GM06990 (cell line): ENCODE measurements around the gene ADNP2.

Experiments
- DNase-seq: peaks from one replicate; pipeline ENCODE4 v3.0.0-alpha.2; 2011; ENCODE audit not compliant: insufficient read length; ENCODE audit errors: extremely low read depth
- H3K27me3 ChIP-seq: replicated peaks from 2 replicates; pipeline ENCODE4 v1.6.0; 2011; ENCODE audit warnings: low read length; ENCODE audit not compliant: control insufficient read depth, insufficient read depth
- H3K36me3 ChIP-seq: 2 replicates; pipeline ENCODE4 v1.5.1; 2011; ENCODE audit warnings: low read length; ENCODE audit not compliant: control insufficient read depth, insufficient read depth
- H3K4me3 ChIP-seq: replicated peaks from 2 replicates; pipeline ENCODE4 v1.5.1; 2011; ENCODE audit warnings: low read depth, mild to moderate bottlenecking, control low read depth, low read length
- TF ChIP-seq, protein P1 (sequence below): IDR thresholded peaks from 2 replicates; pipeline ENCODE4 v1.5.1; 2011; ENCODE audit warnings: low read length, control low read depth, mild to moderate bottlenecking, inconsistent platforms; ENCODE audit not compliant: insufficient read depth, poor library complexity, severe bottlenecking

ADNP2 gene

DNA sequence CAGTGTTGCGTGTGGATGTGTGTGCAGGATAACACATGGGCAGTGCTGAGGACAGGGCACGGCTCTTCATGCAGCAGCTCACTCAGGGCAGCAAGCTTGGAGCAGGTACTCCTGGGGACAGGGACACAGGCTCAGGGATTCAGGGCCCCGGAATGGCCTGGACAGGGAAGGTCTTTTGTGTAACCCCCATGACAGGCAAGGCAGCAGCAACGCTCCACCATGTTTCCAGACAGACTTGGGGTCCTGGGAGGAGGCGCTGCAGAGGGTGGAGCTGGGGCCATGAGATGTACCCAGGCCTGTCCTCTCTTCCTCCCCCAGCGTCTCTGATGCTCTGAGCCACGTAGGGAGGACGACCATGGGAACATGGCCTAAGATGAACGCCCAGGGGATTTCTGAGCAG is 58.3 kb downstream of the ADNP2 start:
- no peak overlapping the region for H3K4me3 ChIP-seq
- TF ChIP-seq, protein P1, sequence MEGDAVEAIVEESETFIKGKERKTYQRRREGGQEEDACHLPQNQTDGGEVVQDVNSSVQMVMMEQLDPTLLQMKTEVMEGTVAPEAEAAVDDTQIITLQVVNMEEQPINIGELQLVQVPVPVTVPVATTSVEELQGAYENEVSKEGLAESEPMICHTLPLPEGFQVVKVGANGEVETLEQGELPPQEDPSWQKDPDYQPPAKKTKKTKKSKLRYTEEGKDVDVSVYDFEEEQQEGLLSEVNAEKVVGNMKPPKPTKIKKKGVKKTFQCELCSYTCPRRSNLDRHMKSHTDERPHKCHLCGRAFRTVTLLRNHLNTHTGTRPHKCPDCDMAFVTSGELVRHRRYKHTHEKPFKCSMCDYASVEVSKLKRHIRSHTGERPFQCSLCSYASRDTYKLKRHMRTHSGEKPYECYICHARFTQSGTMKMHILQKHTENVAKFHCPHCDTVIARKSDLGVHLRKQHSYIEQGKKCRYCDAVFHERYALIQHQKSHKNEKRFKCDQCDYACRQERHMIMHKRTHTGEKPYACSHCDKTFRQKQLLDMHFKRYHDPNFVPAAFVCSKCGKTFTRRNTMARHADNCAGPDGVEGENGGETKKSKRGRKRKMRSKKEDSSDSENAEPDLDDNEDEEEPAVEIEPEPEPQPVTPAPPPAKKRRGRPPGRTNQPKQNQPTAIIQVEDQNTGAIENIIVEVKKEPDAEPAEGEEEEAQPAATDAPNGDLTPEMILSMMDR = no peak
- H3K27me3 ChIP-seq = no peaks in the 10 kb centered on the region

DNA sequence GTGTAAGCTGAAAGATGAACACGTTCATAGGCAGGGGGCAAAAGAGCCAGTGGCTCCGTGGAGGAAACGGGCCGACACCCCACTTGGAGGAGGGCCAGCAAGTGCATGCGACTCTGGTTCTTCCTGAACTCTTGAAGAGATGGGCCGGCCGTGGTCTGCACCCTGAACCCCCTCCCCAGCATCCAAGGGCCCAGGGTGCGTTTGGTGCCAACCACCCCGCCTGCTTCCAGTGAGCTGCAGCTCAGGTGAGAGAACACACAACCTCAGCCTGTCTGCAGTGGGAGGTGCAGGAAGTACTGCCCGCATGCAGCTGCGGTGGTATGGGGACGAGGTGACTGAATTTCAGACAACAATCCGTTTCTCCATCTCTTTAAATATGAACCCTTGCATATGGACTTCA is 58.9 kb downstream of the ADNP2 start:
- Histone ChIP-seq H3K36me3 (no peaks in the 10 kb centered on the region), H3K4me3 (no peak overlapping the region), H3K27me3 (no peaks in the 10 kb centered on the region)
- DNase-seq = no peak
- TF ChIP-seq, protein P1 = no peak

More for the DNA sequence above, 58.3 kb downstream of the ADNP2 start:
- no peaks in the 10 kb centered on the region for H3K36me3 ChIP-seq
- no peak for DNase-seq

DNA sequence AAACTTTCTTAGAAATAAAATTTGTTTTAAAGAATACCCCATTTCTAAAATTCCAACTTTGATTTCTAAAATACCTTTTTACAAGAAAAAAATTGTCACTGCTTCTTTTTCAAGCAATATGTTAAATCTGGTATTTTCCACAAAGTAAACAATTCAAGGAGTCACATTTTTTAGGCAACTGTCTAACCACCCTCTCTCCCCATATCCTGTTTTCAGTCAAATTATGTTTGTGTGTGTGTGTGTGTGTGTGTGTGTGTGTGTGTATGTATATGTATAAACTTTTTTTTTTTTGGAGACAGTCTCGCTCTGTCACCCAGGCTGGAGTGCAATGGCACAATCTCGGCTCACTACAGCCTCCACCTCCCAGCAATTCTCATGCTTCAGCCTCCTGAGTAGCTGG is 59.3 kb downstream of the ADNP2 start:
- no peak for DNase-seq
- TF ChIP-seq, protein P1 = no peak
- no peaks in the 10 kb centered on the region; the same call in 1 of the 2 replicates for H3K27me3 ChIP-seq
- no peak overlapping the region for H3K4me3 ChIP-seq
- no peaks in the 10 kb centered on the region for H3K36me3 ChIP-seq

DNA sequence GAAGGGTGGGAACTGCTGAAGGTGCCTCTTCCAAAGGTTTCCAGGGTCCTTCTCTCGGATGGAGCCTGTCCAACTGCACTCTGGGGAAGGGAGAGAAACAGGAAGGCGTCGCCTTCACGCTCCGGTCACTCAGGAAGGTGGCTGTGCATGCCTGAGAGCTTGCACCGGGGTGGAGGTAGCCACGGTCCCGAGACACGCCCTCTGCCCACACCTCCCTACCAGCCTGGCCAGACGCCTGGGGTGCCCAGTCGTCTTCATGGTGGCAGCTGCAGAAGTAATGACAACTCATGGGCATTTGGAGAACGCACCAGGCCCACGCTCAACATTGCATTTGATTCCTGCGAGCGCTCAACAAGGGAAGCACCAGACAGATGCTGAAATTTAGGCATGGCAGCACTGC is 59.9 kb downstream of the ADNP2 start:
- DNase-seq = no peak
- TF ChIP-seq, protein P1 = no peak
- Histone ChIP-seq H3K27me3 (no peaks in the 10 kb centered on the region; the same call in none of the 2 replicates), H3K4me3 (no peak overlapping the region), H3K36me3 (no peaks in the 10 kb centered on the region)

DNA sequence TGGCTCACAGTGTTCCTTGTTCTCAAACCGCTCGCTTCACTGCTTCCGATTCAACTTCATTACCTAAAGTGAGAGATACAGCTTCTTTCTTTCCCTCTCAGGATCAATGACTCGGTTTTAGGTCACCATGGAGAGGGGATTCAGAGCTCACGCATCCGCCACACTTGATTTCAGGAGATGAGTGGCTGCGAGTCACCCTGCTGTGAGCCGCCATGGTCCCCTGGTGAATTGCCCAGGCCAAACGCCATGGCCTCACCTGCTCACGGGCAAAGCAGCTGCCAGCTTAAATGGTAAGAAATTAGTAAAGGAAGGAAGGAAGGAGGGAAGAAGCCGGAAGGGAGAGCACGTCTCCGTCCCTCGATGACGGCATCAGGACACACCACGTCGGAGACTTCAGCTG is 60.5 kb downstream of the ADNP2 start:
- Histone ChIP-seq H3K27me3 (no peaks in the 10 kb centered on the region; the same call in none of the 2 replicates), H3K4me3 (no peak overlapping the region), H3K36me3 (no peaks in the 10 kb centered on the region)
- TF ChIP-seq, protein P1 = no peak
- DNase-seq = no peak

DNA sequence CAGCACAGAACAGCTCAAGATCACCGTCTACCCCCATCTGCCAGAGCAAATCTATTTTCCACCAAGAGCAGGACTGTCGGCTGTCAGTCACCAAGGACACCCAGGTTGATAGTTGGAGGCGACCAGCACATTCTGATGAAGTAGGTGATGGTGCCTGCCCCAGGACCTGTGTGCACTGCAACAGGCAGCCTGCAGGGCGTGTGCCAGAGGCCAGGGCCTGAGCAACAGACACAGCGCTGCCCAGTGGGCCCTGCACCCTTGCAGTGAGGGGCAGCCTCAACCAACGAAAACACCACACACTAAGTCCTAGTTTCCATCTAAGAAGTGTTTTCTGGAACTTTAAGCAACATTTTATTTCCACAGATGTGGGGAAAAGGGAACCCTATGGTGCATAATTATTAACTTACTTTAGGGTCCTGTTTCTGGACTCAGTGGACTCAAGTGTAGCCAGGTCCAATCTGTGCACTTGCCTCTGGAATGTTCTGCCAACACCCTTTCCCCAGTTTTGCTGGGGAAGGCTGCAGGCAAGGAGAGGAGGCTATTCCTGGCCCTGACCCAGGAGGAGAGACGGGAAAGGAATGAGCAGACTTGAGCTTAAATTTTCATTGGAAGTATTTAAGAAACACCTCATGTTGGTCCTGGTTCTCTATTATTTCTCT is 61.5 kb downstream of the ADNP2 start:
- TF ChIP-seq, protein P1 = no peak
- no peak for DNase-seq
- H3K4me3 ChIP-seq = no peak overlapping the region
- no peaks in the 10 kb centered on the region for H3K36me3 ChIP-seq
- no peaks in the 10 kb centered on the region; the same call in none of the 2 replicates for H3K27me3 ChIP-seq
